Type B pancreatic cell (in vitro differentiated cells): Measurements from ENCODE around the gene USP7. TPM values are rescaled to one million over a fixed set of nuclear protein-coding genes. Genes with fewer than 3 reads are reported as not detected.

Experiments used
- DNase-seq: peaks from one replicate; pipeline ENCODE4 v3.0.0; 2021; ENCODE audit warnings: mixed read lengths; ENCODE audit not compliant: unreplicated experiment; ENCODE audit errors: extremely low spot score
- H3K27ac Mint-ChIP-seq: 2 replicates; pipeline ENCODE4 v1.8.0; 2021; ENCODE audit warnings: mild to moderate bottlenecking, mixed read lengths
- H3K27me3 Mint-ChIP-seq: 2 replicates; pipeline ENCODE4 v1.8.0; 2021; ENCODE audit warnings: mixed read lengths
- H3K36me3 Mint-ChIP-seq: 2 replicates; pipeline ENCODE4 v1.8.0; 2021; ENCODE audit warnings: mixed read lengths
- H3K4me1 Mint-ChIP-seq: one replicate; pipeline ENCODE4 v1.8.0; 2021; ENCODE audit warnings: mixed read lengths; ENCODE audit not compliant: unreplicated experiment
- H3K4me3 Mint-ChIP-seq: 2 replicates; pipeline ENCODE4 v1.8.0; 2021; ENCODE audit warnings: mild to moderate bottlenecking, mixed read lengths
- H3K9me3 Mint-ChIP-seq: 2 replicates; pipeline ENCODE4 v1.8.0; 2021; ENCODE audit warnings: mixed read lengths
- total RNA-seq: library from RNA; stranded (reverse); gene quantifications from 2 replicates; pipeline ENCODE4 v1.2.1, GENCODE V29; 2021; ENCODE audit warnings: low replicate concordance
- TF ChIP-seq, protein P1 (sequence below): fragments of 200-600 bp; sonication (generic); conservative IDR thresholded peaks from 2 replicates; pipeline ENCODE4 v1.5.0; 2021; ENCODE audit warnings: antibody characterized with exemption, mild to moderate bottlenecking

USP7 gene
- total RNA-seq, 1 donor from 2014 or later: 118 TPM

DNA sequence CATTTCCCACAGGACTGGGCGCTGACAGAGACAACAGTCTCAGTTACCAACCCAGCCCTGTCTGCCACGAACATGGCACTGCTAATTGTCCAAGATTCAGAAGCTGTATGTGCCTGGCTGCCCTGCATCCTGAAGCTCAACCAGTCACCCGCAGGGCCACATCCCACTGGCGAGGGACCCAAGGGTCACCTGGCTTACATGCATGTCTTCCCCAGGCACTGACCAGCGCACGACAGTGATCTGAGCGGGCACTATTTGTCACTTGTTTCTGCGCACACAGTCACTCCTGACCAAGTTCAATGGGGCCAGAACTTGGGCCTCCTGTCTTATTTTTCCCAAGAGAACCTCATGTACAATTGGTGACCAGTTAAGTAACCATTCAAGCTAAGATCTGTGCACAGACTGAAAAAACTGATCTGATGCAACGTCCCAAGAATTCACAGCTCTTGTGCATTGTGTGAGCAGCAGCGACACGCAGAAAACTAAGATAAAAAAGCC, 13.1 kb downstream of the USP7 start:
- DNase-seq: no peak
- Mint-ChIP-seq H3K36me3 (peaks cover 6% of the 10 kb centered on the region), H3K27ac (peak overlapping the region; percentile 39), H3K9me3 (no peaks in the 10 kb centered on the region), H3K27me3 (no peaks in the 10 kb centered on the region), H3K4me1 (peaks cover 52% of the 10 kb centered on the region), H3K4me3 (no peak overlapping the region)
- TF ChIP-seq, protein P1, sequence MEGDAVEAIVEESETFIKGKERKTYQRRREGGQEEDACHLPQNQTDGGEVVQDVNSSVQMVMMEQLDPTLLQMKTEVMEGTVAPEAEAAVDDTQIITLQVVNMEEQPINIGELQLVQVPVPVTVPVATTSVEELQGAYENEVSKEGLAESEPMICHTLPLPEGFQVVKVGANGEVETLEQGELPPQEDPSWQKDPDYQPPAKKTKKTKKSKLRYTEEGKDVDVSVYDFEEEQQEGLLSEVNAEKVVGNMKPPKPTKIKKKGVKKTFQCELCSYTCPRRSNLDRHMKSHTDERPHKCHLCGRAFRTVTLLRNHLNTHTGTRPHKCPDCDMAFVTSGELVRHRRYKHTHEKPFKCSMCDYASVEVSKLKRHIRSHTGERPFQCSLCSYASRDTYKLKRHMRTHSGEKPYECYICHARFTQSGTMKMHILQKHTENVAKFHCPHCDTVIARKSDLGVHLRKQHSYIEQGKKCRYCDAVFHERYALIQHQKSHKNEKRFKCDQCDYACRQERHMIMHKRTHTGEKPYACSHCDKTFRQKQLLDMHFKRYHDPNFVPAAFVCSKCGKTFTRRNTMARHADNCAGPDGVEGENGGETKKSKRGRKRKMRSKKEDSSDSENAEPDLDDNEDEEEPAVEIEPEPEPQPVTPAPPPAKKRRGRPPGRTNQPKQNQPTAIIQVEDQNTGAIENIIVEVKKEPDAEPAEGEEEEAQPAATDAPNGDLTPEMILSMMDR: no peak

DNA sequence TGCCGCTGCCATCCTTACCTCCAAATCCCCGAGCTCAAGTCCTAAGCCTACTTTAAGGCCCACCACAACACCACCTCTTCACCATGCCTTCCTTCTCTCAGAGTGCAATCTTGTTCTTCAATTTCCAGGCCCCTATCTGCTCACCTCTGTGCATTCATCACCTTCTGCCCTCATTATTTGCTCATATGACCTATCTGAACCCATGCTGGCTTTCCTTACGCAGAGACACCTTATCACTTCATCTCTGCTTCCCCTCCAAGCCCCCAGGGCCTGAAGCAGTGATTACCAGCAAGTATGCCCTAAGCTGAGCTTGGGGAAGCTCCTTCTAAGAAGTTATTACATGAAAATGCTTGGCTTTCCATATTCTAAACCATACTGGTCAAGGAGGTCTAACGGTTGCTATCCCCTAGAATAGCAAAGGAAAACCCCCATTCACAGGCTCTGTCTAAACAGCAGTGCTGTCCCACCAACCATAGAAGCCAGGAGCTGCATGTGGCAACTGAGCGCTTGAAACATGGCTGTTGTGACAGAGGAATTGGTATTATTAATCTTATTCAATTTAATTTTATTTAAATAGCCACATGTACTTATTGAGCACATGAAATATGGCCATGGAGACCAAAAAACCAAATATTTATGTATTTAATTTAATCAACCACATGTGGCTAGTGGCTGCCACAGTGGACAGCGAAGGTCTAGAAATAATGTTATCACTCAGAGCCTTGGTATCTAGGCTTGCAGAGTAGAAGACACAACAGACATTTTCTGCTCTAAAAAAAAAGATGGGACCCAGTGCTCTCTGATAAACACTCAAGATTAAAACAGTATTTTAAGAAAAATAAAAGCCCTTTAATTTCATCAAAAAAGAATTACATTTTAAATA, 13.9 kb downstream of the USP7 start:
- H3K27me3 Mint-ChIP-seq: no peaks in the 10 kb centered on the region
- H3K9me3 Mint-ChIP-seq: no peaks in the 10 kb centered on the region
- no peak for DNase-seq
- H3K4me3 Mint-ChIP-seq: peak overlapping the region; percentile 11
- peaks cover 6% of the 10 kb centered on the region for H3K36me3 Mint-ChIP-seq
- TF ChIP-seq, protein P1: no peak
- peak overlapping the region; percentile 2 for H3K27ac Mint-ChIP-seq
- H3K4me1 Mint-ChIP-seq: peaks cover 53% of the 10 kb centered on the region

DNA sequence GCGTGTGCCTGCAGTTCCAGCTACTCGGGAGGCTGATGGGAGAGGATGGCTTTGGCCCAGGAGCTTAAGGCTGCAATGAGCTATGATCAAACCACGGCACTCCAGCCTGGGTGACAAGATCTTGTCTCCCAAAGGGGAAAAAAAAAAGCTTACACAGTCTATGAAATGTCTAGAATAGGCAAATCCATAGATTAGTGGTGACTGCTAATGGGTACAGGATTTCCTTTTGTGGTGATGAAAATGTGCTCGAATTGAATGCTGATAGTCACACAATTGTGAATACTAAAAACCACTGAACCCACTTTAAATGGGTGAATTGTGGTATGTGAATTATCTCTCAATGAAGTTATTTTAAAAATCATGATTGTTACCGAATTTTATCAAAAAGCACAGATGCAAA, 14.9 kb downstream of the USP7 start:
- TF ChIP-seq, protein P1: no peak
- no peaks in the 10 kb centered on the region for H3K9me3 Mint-ChIP-seq
- H3K4me1 Mint-ChIP-seq: peaks cover 62% of the 10 kb centered on the region
- no peak for DNase-seq
- no peak overlapping the region for H3K4me3 Mint-ChIP-seq
- peak overlapping the region; percentile 2 for H3K27ac Mint-ChIP-seq
- peaks cover 6% of the 10 kb centered on the region for H3K36me3 Mint-ChIP-seq
- no peaks in the 10 kb centered on the region for H3K27me3 Mint-ChIP-seq

DNA sequence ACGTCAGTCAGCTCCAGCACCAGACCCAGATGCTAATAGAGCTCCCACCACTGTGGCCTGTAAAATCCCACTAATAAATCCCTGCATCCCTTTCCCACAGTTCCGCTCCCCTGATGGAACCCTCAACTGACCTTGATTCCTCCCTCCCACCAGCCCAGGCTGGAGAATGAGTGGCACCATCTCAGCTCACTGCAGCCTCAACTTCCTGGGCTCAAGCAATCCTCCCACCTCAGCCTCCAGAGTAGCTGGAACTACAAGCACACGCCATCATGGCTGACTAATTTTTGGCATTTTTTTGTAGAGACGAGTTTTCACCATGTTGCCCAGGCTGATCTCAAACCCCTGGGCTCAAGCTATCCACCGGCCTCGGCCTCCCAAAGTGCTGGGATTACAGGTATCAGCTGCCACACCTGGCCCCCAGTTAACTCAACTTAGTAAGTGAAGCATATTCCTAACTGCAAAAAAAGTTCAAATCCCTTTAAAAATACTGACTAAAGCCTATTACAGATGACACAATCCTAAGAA, 15.6 kb downstream of the USP7 start:
- Mint-ChIP-seq H3K9me3 (no peaks in the 10 kb centered on the region), H3K4me1 (peaks cover 65% of the 10 kb centered on the region), H3K36me3 (peaks cover 4% of the 10 kb centered on the region), H3K4me3 (no peak overlapping the region), H3K27ac (no peak overlapping the region), H3K27me3 (no peaks in the 10 kb centered on the region)
- TF ChIP-seq, protein P1: no peak
- DNase-seq: no peak

DNA sequence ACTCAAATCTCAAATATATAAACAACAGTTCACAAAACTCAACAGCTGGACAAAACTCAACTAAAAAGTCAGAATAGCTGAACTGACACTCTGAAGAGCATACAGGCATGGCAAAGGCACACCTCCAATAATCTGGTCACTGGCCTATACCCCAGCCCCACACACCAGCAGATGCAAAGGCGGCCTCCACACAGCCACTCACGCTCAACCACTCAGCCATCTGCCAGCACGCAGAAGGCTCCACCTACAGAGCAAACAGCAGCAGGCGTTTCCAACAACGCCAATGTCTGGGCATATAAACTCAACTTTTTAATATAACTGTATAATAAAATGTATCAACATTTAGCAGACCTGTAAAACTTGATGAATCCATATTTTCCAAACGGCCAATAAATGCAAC, 17.2 kb downstream of the USP7 start:
- Mint-ChIP-seq H3K27me3 (no peaks in the 10 kb centered on the region), H3K4me1 (peaks cover 57% of the 10 kb centered on the region), H3K27ac (peak overlapping the region; percentile 36), H3K36me3 (peaks cover 3% of the 10 kb centered on the region), H3K4me3 (no peak overlapping the region), H3K9me3 (no peaks in the 10 kb centered on the region)
- DNase-seq: no peak
- TF ChIP-seq, protein P1: no peak
